Natural killer cell (primary cell): ENCODE measurements around the gene VSNL1. TPM values are rescaled to one million over a fixed set of nuclear protein-coding genes. Genes with fewer than 3 reads are reported as not detected.

Experiments
- ATAC-seq, 3 donors: fragments of 150-1000 bp in 2 of 3; fragments of 200-7000 bp in 1 of 3; cut with Tn5 transposase; 1 replicate in 1 of 3; 2 replicates in 2 of 3; pipeline ENCODE4 v1.10.0; 2021; ENCODE audit warnings: mild to moderate bottlenecking in 2 of 3, moderate library complexity in 2 of 3
- DNase-seq, 2 donors: peaks; one replicate each; pipeline versions ENCODE4 v3.0.0 to v3.0.0-alpha.2; 2013 to 2021; ENCODE audit warnings: mixed read lengths in 1 of 2
- H3K27ac ChIP-seq: one replicate; pipeline ENCODE4 v1.5.1; 2013; ENCODE audit warnings: mild to moderate bottlenecking, low read length
- H3K27me3 ChIP-seq: one replicate; pipeline ENCODE4 v1.6.1; 2013; ENCODE audit warnings: low read length; ENCODE audit not compliant: control insufficient read depth, insufficient read depth
- H3K36me3 ChIP-seq: one replicate; pipeline ENCODE4 v1.6.1; 2013; ENCODE audit warnings: low read length; ENCODE audit not compliant: control insufficient read depth, insufficient read depth
- H3K4me1 ChIP-seq: one replicate; pipeline ENCODE4 v1.6.1; 2013; ENCODE audit warnings: low read length; ENCODE audit not compliant: control insufficient read depth, insufficient read depth
- H3K4me3 ChIP-seq: one replicate; pipeline ENCODE4 v1.5.1; 2013; ENCODE audit warnings: low read length
- H3K9me3 ChIP-seq: one replicate; pipeline ENCODE4 v1.6.1; 2013; ENCODE audit warnings: low read length; ENCODE audit not compliant: control insufficient read depth, insufficient read depth
- H3K27ac Mint-ChIP-seq, 2 donors: one replicate each; pipeline ENCODE4 v1.8.0; 2022; ENCODE audit warnings: mild to moderate bottlenecking in 2 of 2, mixed read lengths in 2 of 2, moderate library complexity in 1 of 2
- H3K27me3 Mint-ChIP-seq, 2 donors: one replicate each; pipeline ENCODE4 v1.8.0; 2022; ENCODE audit warnings: low read depth in 2 of 2, mixed read lengths in 2 of 2
- H3K36me3 Mint-ChIP-seq: one replicate; pipeline ENCODE4 v1.8.0; 2022; ENCODE audit warnings: mixed read lengths
- H3K4me1 Mint-ChIP-seq, 2 donors: one replicate each; pipeline ENCODE4 v1.8.0; 2022; ENCODE audit warnings: mixed read lengths in 2 of 2
- H3K4me3 Mint-ChIP-seq: one replicate; pipeline ENCODE4 v1.8.0; 2022; ENCODE audit warnings: mild to moderate bottlenecking, moderate library complexity, mixed read lengths
- H3K9me3 Mint-ChIP-seq, 2 donors: one replicate each; pipeline ENCODE4 v1.8.0; 2022; ENCODE audit warnings: mixed read lengths in 2 of 2
- WGBS: methylation state at CpG from one replicate; pipeline ENCODE4 v1.1.7; 2013; ENCODE audit warnings: missing lambda C conversion rate; ENCODE audit not compliant: insufficient coverage; 5-methylcytosine and 5-hydroxymethylcytosine counted together
- intact Hi-C: fragments of 100-400 bp; cut with micrococcal nuclease; formaldehyde crosslinking; loops from one replicate; pipeline ENCODE4 v1.14.2; 2022
- total RNA-seq, 4 donors: library from RNA; stranded (reverse); fragments of 120-200 nt in 1 of 4; gene quantifications; one replicate each; pipeline versions ENCODE4 v1.2.3 to v1.2.4, GENCODE V29; 2013 to 2022
- TF ChIP-seq, protein P1 (sequence below): fragments of 200-600 bp; IDR thresholded peaks from one replicate; pipeline ENCODE4 v1.8.0; 2022; ENCODE audit warnings: antibody characterized with exemption

Gene VSNL1
- total RNA-seq, 3 donors from 2014 or later (not counting 1 experiment from before 2014, with no cell fraction given) = not detected

DNA sequence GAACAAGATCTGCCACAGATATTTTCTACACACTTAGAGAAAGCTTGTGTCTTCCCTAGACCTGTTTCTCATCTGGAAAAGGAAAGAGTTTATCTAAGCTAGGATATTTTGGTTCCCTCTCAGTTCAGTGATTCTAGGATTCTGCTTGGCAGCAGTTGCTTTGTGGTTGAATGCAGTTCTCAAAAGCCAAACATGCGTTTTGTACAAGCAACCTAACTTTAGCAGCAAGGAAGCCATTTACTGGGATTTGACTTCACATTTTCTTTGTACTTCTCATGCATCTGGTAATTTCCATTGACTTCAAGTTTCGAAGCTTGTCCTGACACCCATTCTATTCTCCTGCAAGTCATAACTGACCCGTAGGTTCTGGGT, 33.3 kb downstream of the VSNL1 start:
- Mint-ChIP-seq H3K4me3 (no peak overlapping the region), H3K36me3 (no peaks in the 10 kb centered on the region), H3K27ac (no peak overlapping the region), H3K9me3 (peaks cover 0 to 3% of the 10 kb centered on the region in 2 donors), H3K27me3 (no peaks in the 10 kb centered on the region), H3K4me1 (no peaks in the 10 kb centered on the region)
- no peaks in the 10 kb centered on the region for H3K36me3 ChIP-seq
- H3K27ac ChIP-seq = no peak overlapping the region
- no peak overlapping the region for H3K4me3 ChIP-seq
- intact Hi-C loops = no loop called here
- TF ChIP-seq, protein P1, sequence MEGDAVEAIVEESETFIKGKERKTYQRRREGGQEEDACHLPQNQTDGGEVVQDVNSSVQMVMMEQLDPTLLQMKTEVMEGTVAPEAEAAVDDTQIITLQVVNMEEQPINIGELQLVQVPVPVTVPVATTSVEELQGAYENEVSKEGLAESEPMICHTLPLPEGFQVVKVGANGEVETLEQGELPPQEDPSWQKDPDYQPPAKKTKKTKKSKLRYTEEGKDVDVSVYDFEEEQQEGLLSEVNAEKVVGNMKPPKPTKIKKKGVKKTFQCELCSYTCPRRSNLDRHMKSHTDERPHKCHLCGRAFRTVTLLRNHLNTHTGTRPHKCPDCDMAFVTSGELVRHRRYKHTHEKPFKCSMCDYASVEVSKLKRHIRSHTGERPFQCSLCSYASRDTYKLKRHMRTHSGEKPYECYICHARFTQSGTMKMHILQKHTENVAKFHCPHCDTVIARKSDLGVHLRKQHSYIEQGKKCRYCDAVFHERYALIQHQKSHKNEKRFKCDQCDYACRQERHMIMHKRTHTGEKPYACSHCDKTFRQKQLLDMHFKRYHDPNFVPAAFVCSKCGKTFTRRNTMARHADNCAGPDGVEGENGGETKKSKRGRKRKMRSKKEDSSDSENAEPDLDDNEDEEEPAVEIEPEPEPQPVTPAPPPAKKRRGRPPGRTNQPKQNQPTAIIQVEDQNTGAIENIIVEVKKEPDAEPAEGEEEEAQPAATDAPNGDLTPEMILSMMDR = no peak
- ATAC-seq (no peak), DNase-seq (no peak)
- H3K9me3 ChIP-seq = no peaks in the 10 kb centered on the region
- 86% methylated on average over 3 of the region's 3 CpGs for WGBS
- peaks cover 2% of the 10 kb centered on the region for H3K27me3 ChIP-seq
- no peaks in the 10 kb centered on the region for H3K4me1 ChIP-seq

GRCh38 chr2:17574406-17575073, 34.0 kb downstream of the VSNL1 start:
- H3K4me3 Mint-ChIP-seq = no peak overlapping the region
- H3K27ac Mint-ChIP-seq = no peak overlapping the region
- ATAC-seq = no peak
- no peaks in the 10 kb centered on the region for H3K27me3 Mint-ChIP-seq
- H3K9me3 Mint-ChIP-seq = peaks cover 0 to under 1% of the 10 kb centered on the region in 2 donors
- no peaks in the 10 kb centered on the region for H3K4me1 Mint-ChIP-seq
- no peaks in the 10 kb centered on the region for H3K36me3 ChIP-seq
- peaks cover 2% of the 10 kb centered on the region for H3K27me3 ChIP-seq
- no peaks in the 10 kb centered on the region for H3K9me3 ChIP-seq
- intact Hi-C loops = no loop called here
- TF ChIP-seq, protein P1 = no peak
- H3K27ac ChIP-seq = no peak overlapping the region
- 67% methylated on average over 2 of the region's 3 CpGs for WGBS
- H3K4me3 ChIP-seq = no peak overlapping the region
- no peak for DNase-seq
- no peaks in the 10 kb centered on the region for H3K36me3 Mint-ChIP-seq
- no peaks in the 10 kb centered on the region for H3K4me1 ChIP-seq

- no peaks in the 10 kb centered on the region for H3K27me3 Mint-ChIP-seq
- H3K36me3 Mint-ChIP-seq = no peaks in the 10 kb centered on the region
- TF ChIP-seq, protein P1 = no peak
- no peaks in the 10 kb centered on the region for H3K4me1 Mint-ChIP-seq
- no CpG with 5 or more reads among the region's 1 CpG for WGBS
- H3K9me3 Mint-ChIP-seq = no peaks in the 10 kb centered on the region
- H3K4me3 ChIP-seq = no peak overlapping the region
- DNase-seq (no peak), ATAC-seq (no peak)
- intact Hi-C loops = no loop called here
- H3K36me3 ChIP-seq = no peaks in the 10 kb centered on the region
- no peaks in the 10 kb centered on the region for H3K9me3 ChIP-seq
- no peak overlapping the region for H3K4me3 Mint-ChIP-seq
- H3K27me3 ChIP-seq = no peaks in the 10 kb centered on the region
- H3K4me1 ChIP-seq = no peaks in the 10 kb centered on the region
- H3K27ac ChIP-seq = no peak overlapping the region
- no peak overlapping the region for H3K27ac Mint-ChIP-seq
Observed at GRCh38 chr2:17576802-17577201, 36.3 kb downstream of the VSNL1 start.

GRCh38 chr2:17578466-17578928, 38.0 kb downstream of the VSNL1 start:
- intact Hi-C loops = no loop called here
- Mint-ChIP-seq H3K9me3 (peaks cover 0 to 5% of the 10 kb centered on the region in 2 donors), H3K27me3 (no peaks in the 10 kb centered on the region), H3K27ac (no peak overlapping the region), H3K4me3 (no peak overlapping the region), H3K36me3 (no peaks in the 10 kb centered on the region), H3K4me1 (no peaks in the 10 kb centered on the region)
- DNase-seq = no peak
- Histone ChIP-seq H3K4me1 (no peaks in the 10 kb centered on the region), H3K27ac (no peak overlapping the region), H3K9me3 (no peaks in the 10 kb centered on the region), H3K36me3 (no peaks in the 10 kb centered on the region), H3K27me3 (no peaks in the 10 kb centered on the region), H3K4me3 (no peak overlapping the region)
- TF ChIP-seq, protein P1 = no peak
- no peak for ATAC-seq
- 72% methylated on average over 4 of the region's 5 CpGs for WGBS
